GM11168 (cell line): ENCODE measurements around the gene DIPK1B.

Experiments
- in situ Hi-C: fragments of 300-500 bp; cut with MboI; formaldehyde crosslinking; loops from one replicate; pipeline ENCODE4 v1.12.0; 2022; ENCODE audit warnings: low sequenced_read_pairs; ENCODE audit not compliant: unreplicated experiment

Gene DIPK1B

GRCh38 chr9:136672431-136673087 lies 39.8 kb upstream of the DIPK1B start:
- in situ Hi-C loops, result no loop called here

- in situ Hi-C loops, result no loop called here
Observed at GRCh38 chr9:136673088-136673974, 39.0 kb upstream of the DIPK1B start.

DNA sequence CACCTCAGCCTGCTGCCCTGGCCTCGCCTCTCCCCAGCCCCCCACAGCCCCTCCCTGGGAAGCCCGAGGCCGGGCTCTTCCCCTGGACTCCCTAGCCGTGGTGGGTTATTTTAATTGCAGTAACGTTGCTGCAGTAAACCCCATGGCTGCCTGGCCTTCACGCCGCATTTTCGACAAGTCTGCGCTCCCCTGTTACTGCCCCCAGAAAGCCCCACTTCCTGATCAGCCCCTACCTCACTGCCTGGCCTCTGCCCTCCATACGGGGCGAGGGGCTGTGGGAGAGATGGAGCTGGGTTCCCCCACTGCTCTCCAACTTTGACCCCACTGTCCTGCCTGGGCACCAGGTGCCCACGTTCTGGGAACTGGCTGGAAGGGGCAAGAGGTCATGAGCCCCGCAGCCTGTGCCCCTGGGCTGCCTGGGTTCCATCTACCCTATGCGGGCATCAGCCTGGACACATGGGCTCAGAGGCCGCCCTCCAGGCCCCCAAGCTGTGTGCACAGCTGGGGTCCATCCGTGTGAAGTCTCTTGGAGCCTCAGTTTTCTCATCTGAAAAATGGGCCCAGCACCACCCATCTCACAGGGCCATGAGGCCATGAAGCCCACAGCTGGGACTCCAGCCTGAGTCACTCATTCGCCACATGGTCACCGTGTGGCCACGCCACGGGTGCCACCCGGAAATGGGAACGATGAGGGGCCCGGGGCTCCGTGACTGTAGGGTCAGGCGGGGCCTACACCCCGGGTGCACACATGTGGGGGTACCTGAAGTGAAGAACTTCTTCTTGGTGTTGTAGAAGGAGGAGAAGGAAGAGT lies 38.2 kb upstream of the DIPK1B start:
- in situ Hi-C loops, result no loop called here

GRCh38 chr9:136674786-136675349 lies 37.5 kb upstream of the DIPK1B start:
- in situ Hi-C loops, result no loop called here

- in situ Hi-C loops, result no loop called here
Observed at GRCh38 chr9:136675477-136676296, 36.7 kb upstream of the DIPK1B start.

- in situ Hi-C loops, result no loop called here
Observed at GRCh38 chr9:136676297-136676794, 36.0 kb upstream of the DIPK1B start.

GRCh38 chr9:136676920-136677686 lies 35.3 kb upstream of the DIPK1B start:
- in situ Hi-C loops, result no loop called here

DNA sequence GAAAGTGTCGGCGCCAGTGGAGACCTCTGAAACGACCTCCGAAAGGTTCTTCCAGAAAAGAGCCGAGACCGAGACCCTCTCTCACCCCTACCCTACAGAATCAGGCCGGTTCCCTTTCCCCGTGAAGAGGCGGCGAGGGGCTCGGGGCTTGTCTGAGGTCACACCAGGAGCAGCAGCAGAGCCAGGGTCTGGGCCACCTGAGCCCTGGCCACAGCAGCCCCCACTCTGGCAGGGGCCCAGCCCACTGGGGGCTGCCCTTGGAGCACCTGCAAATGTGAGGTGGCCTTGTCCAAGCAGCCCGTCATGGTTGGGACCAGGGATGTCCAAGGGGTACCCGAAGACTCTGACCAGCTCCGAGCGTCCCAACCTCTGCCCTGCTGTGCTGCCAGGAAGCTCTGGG lies 34.3 kb upstream of the DIPK1B start:
- in situ Hi-C loops, result no loop called here

- in situ Hi-C loops, result no loop called here
Observed at GRCh38 chr9:136678624-136679023, 33.7 kb upstream of the DIPK1B start.

GRCh38 chr9:136679431-136679941 lies 32.9 kb upstream of the DIPK1B start:
- in situ Hi-C loops, result no loop called here

DNA sequence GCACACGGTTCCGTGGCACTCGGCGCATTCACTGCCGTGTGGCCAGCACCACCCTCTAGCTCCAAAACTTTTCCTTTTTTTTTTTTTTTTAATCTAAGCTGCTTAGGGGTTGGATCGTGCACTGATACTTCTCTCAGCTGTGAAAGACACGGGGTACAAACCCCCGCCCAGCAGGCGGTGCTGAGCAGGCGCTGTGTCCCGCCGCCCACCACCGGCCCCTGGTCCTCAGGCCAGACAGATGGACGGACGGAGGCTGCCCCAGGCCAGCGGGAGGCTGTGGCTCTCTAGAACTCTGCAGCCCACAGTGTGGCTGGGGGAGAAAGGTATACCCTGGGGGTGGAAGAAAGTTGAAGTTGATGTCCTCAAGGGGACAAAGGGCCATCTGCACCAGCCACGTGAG lies 31.3 kb upstream of the DIPK1B start:
- in situ Hi-C loops, result no loop called here

DNA sequence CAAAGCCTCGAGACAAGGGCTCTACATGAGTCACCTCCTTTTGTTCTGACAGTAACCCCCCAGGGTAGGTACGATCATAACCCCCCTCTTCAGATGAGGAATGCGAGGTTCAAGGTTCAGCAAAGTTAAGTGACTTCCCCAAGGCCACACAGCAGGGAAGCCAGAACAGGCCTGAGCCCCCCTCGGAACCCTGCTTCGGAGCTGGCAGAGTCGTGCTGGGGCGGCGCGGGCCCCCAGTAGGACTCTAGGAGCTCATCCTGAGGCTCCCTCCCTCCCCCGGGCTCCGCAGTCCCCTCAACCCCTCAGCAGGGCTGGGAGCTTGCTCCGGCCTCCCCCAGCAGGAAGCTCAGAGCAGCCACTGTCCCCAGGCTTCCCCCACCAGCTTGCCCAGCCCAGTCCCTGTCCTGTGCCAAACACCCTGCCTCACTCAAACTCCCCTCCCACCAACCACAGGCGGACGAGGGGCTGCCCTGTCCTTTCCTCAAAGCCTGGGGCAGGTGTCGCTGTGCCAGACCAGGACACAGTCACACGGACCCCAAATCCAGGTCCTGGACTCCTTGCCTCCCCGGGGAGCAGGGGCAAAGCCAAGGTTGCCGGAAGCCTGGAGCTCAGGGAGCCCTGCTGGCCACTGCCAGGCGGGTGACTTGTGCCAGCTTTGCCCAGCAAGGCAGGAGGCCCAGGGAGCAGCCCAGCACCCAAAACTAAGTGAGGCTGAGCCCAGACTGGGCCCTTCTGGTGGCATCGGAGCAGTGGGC lies 30.2 kb upstream of the DIPK1B start:
- in situ Hi-C loops, result no loop called here

DNA sequence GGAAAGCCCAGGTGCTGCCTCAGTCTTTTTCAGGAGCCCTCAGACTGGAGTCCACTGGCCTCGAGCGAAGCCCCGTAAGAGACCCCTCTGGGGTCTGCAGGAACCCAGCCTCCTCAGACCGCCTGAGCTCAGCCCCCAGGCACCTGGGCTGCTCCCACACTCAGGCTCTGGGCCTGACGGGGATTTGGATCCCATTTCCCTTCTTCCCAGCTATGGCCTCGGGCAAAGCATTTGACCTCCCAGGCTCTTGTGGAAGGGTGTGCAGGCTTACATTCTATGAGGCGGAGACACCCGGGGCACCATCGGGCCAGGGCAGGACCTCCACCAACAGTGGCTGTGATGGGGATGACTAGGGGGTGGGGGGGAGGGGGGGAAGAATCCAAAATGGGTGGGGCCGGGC lies 29.7 kb upstream of the DIPK1B start:
- in situ Hi-C loops, result no loop called here

GRCh38 chr9:136683173-136683745 lies 29.1 kb upstream of the DIPK1B start:
- in situ Hi-C loops, result no loop called here

GRCh38 chr9:136683755-136684154 lies 28.6 kb upstream of the DIPK1B start:
- in situ Hi-C loops, result no loop called here

GRCh38 chr9:136684339-136684738 lies 28.0 kb upstream of the DIPK1B start:
- in situ Hi-C loops, result no loop called here

GRCh38 chr9:136684799-136685198 lies 27.6 kb upstream of the DIPK1B start:
- in situ Hi-C loops, result no loop called here

DNA sequence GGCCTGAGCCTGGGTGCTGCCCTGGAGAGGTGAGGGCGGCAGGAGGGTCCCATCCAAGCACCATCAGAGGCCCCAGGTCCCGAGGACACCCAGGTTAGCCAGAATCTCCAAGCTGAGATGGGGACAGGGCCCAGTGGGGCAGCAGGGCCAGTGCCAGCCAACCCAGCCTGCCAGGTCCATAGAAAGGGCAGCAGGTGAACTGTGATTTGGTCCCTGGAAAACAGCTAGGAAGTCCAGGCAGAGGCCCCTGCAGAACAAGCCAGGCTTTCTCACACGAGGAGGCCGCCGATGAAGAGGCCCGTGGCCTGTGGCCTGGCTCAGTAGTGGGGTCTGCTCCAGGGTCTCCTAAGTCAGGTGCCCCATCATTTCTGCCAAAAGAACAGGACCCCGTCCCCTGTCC lies 27.2 kb upstream of the DIPK1B start:
- in situ Hi-C loops, result no loop called here
